ENCODE measurements around the gene SFTPB.

SFTPB gene

GRCh38 chr2:85680707-85681371 lies 12.8 kb upstream of the SFTPB start:
- no peak for TF ChIP-seq CTCF (IDR thresholded peaks at IDR 0.05)

GRCh38 chr2:85678794-85679672 lies 11.0 kb upstream of the SFTPB start:
- TF ChIP-seq CTCF (IDR thresholded peaks at IDR 0.05), result peak; percentile 92

- no peak for TF ChIP-seq CTCF (IDR thresholded peaks at IDR 0.05)
Observed at GRCh38 chr2:85678377-85678776, 10.4 kb upstream of the SFTPB start.

GRCh38 chr2:85675866-85676548 lies 8.0 kb upstream of the SFTPB start:
- no peak for TF ChIP-seq CTCF (IDR thresholded peaks at IDR 0.05)

GRCh38 chr2:85675427-85675826 lies 7.4 kb upstream of the SFTPB start:
- TF ChIP-seq CTCF (IDR thresholded peaks at IDR 0.05), result no peak

GRCh38 chr2:85674417-85674816 lies 6.4 kb upstream of the SFTPB start:
- TF ChIP-seq CTCF (IDR thresholded peaks at IDR 0.05), result no peak

GRCh38 chr2:85673716-85674375 lies 5.8 kb upstream of the SFTPB start:
- no peak for TF ChIP-seq CTCF (IDR thresholded peaks at IDR 0.05)

Data from LNCAP (cell line).